ENCODE results near the gene LHX6.

Gene LHX6

GRCh38 chr9:122212473-122213004, 16.2 kb downstream of the LHX6 start:
- TF ChIP-seq CTCF (IDR thresholded peaks at IDR 0.05; ENCODE audit: low read depth, low read length, missing control alignments), result no peak
- H3K4me3 ChIP-seq (replicated peaks; ENCODE audit: low read depth, low read length), result no peak overlapping the region
- DNase-seq (ENCODE audit: extremely low read depth, low read depth), result no peak

- no peak for DNase-seq (ENCODE audit: extremely low read depth, low read depth)
- no peak for TF ChIP-seq CTCF (IDR thresholded peaks at IDR 0.05; ENCODE audit: low read depth, low read length, missing control alignments)
- H3K4me3 ChIP-seq (replicated peaks; ENCODE audit: low read depth, low read length), result no peak overlapping the region
These were observed 19.3 kb downstream of the LHX6 start for GRCh38 chr9:122209451-122209850.

GRCh38 chr9:122207096-122207495, 21.7 kb downstream of the LHX6 start:
- no peak for TF ChIP-seq CTCF (IDR thresholded peaks at IDR 0.05; ENCODE audit: low read depth, low read length, missing control alignments)
- no peak overlapping the region for H3K4me3 ChIP-seq (replicated peaks; ENCODE audit: low read depth, low read length)
- no peak for DNase-seq (ENCODE audit: extremely low read depth, low read depth)

- no peak overlapping the region for H3K4me3 ChIP-seq (replicated peaks; ENCODE audit: low read depth, low read length)
- peak; percentile 25 for DNase-seq (ENCODE audit: extremely low read depth, low read depth)
- no peak for TF ChIP-seq CTCF (IDR thresholded peaks at IDR 0.05; ENCODE audit: low read depth, low read length, missing control alignments)
These were observed 22.4 kb downstream of the LHX6 start for GRCh38 chr9:122206118-122207046.

- no peak for TF ChIP-seq CTCF (IDR thresholded peaks at IDR 0.05; ENCODE audit: low read depth, low read length, missing control alignments)
- DNase-seq (ENCODE audit: extremely low read depth, low read depth), result no peak
These were observed 23.6 kb downstream of the LHX6 start for GRCh38 chr9:122205176-122205575.

GRCh38 chr9:122204491-122204890, 24.3 kb downstream of the LHX6 start:
- H3K4me3 ChIP-seq (replicated peaks; ENCODE audit: low read depth, low read length), result no peak overlapping the region
- DNase-seq (ENCODE audit: extremely low read depth, low read depth), result no peak
- no peak for TF ChIP-seq CTCF (IDR thresholded peaks at IDR 0.05; ENCODE audit: low read depth, low read length, missing control alignments)

More at GRCh38 chr9:122205176-122205575, 23.6 kb downstream of the LHX6 start:
- H3K4me3 ChIP-seq (replicated peaks; ENCODE audit: low read depth, low read length), result no peak overlapping the region
